GM12892 (cell line): Measurements from ENCODE around the gene GFOD2.

ENCODE experiments used
- POLR2A ChIP-seq: IDR thresholded peaks from 2 replicates; pipeline ENCODE4 v1.6.1; 2011; ENCODE audit warnings: low read depth, low read length, control low read depth
- POLR2AphosphoS5 ChIP-seq: IDR thresholded peaks from 2 replicates; pipeline ENCODE4 v1.6.1; 2011; ENCODE audit warnings: low read depth, low read length, control low read depth

GRCh38 chr16:67645397-67646121 lies 73.6 kb downstream of the GFOD2 start:
- TF ChIP-seq POLR2A (no peak), POLR2AphosphoS5 (no peak)
